ENCODE results near the gene SEMA5A. TPM values are rescaled to one million over a fixed set of nuclear protein-coding genes. Genes with fewer than 3 reads are reported as not detected.

The SEMA5A gene
- total RNA-seq, 1 donor from 2014 or later, result 189 TPM

GRCh38 chr5:9505225-9505624 is 40.6 kb downstream of the SEMA5A start:
- Mint-ChIP-seq H3K27ac (ENCODE audit: unreplicated experiment) (no peak overlapping the region), H3K4me3 (ENCODE audit: unreplicated experiment) (no peak overlapping the region), H3K9me3 (ENCODE audit: unreplicated experiment) (no peaks in the 10 kb centered on the region), H3K27me3 (ENCODE audit: unreplicated experiment) (no peaks in the 10 kb centered on the region), H3K36me3 (ENCODE audit: unreplicated experiment) (peaks cover 24% of the 10 kb centered on the region), H3K4me1 (ENCODE audit: unreplicated experiment) (peaks cover 28% of the 10 kb centered on the region)
- no peak for TF ChIP-seq CTCF (IDR thresholded peaks at IDR 0.05)
- no peak for DNase-seq (ENCODE audit: extremely low spot score, unreplicated experiment)

- H3K9me3 Mint-ChIP-seq (ENCODE audit: unreplicated experiment), result no peaks in the 10 kb centered on the region
- no peak for DNase-seq (ENCODE audit: extremely low spot score, unreplicated experiment)
- peak overlapping the region; percentile 23 for H3K27ac Mint-ChIP-seq (ENCODE audit: unreplicated experiment)
- H3K36me3 Mint-ChIP-seq (ENCODE audit: unreplicated experiment), result peaks cover 13% of the 10 kb centered on the region
- TF ChIP-seq CTCF (IDR thresholded peaks at IDR 0.05), result no peak
- H3K4me1 Mint-ChIP-seq (ENCODE audit: unreplicated experiment), result peaks cover 32% of the 10 kb centered on the region
- no peak overlapping the region for H3K4me3 Mint-ChIP-seq (ENCODE audit: unreplicated experiment)
- no peaks in the 10 kb centered on the region for H3K27me3 Mint-ChIP-seq (ENCODE audit: unreplicated experiment)
These were observed 43.0 kb downstream of the SEMA5A start for GRCh38 chr5:9502864-9503263.

- no peak for DNase-seq (ENCODE audit: extremely low spot score, unreplicated experiment)
These were observed 43.6 kb downstream of the SEMA5A start for GRCh38 chr5:9502050-9502834.

GRCh38 chr5:9500625-9501024 is 45.2 kb downstream of the SEMA5A start:
- Mint-ChIP-seq H3K4me1 (ENCODE audit: unreplicated experiment) (peaks cover 44% of the 10 kb centered on the region), H3K36me3 (ENCODE audit: unreplicated experiment) (no peaks in the 10 kb centered on the region), H3K4me3 (ENCODE audit: unreplicated experiment) (no peak overlapping the region), H3K9me3 (ENCODE audit: unreplicated experiment) (no peaks in the 10 kb centered on the region), H3K27ac (ENCODE audit: unreplicated experiment) (peak overlapping the region; percentile 10), H3K27me3 (ENCODE audit: unreplicated experiment) (no peaks in the 10 kb centered on the region)
- no peak for DNase-seq (ENCODE audit: extremely low spot score, unreplicated experiment)
- peak; percentile 37 for TF ChIP-seq CTCF (IDR thresholded peaks at IDR 0.05)

More at GRCh38 chr5:9502050-9502834, 43.6 kb downstream of the SEMA5A start:
- Mint-ChIP-seq H3K4me1 (ENCODE audit: unreplicated experiment) (peaks cover 32% of the 10 kb centered on the region), H3K36me3 (ENCODE audit: unreplicated experiment) (peaks cover 10% of the 10 kb centered on the region), H3K27me3 (ENCODE audit: unreplicated experiment) (no peaks in the 10 kb centered on the region), H3K4me3 (ENCODE audit: unreplicated experiment) (no peak overlapping the region), H3K27ac (ENCODE audit: unreplicated experiment) (peak overlapping the region; percentile 23), H3K9me3 (ENCODE audit: unreplicated experiment) (no peaks in the 10 kb centered on the region)
- TF ChIP-seq CTCF (IDR thresholded peaks at IDR 0.05), result no peak

GRCh38 chr5:9500193-9500592 is 45.7 kb downstream of the SEMA5A start:
- H3K4me1 Mint-ChIP-seq (ENCODE audit: unreplicated experiment), result peaks cover 44% of the 10 kb centered on the region
- H3K36me3 Mint-ChIP-seq (ENCODE audit: unreplicated experiment), result no peaks in the 10 kb centered on the region
- H3K9me3 Mint-ChIP-seq (ENCODE audit: unreplicated experiment), result no peaks in the 10 kb centered on the region
- H3K4me3 Mint-ChIP-seq (ENCODE audit: unreplicated experiment), result no peak overlapping the region
- H3K27me3 Mint-ChIP-seq (ENCODE audit: unreplicated experiment), result no peaks in the 10 kb centered on the region
- TF ChIP-seq CTCF (IDR thresholded peaks at IDR 0.05), result no peak
- no peak overlapping the region for H3K27ac Mint-ChIP-seq (ENCODE audit: unreplicated experiment)
- DNase-seq (ENCODE audit: extremely low spot score, unreplicated experiment), result no peak
